Fibroblast of lung (primary cell): ENCODE results near the gene PDE4D. TPM values are rescaled to one million over a fixed set of nuclear protein-coding genes. Genes with fewer than 3 reads are reported as not detected.

Experiments
- DNase-seq, 2 donors: peaks; one replicate each; pipeline versions ENCODE4 v3.0.0 to v3.0.0-alpha.2; 2010; ENCODE audit warnings: low read depth in 2 of 2
- H2AFZ ChIP-seq: 2 replicates; pipeline ENCODE4 v1.5.1; 2012; ENCODE audit warnings: low read length, control low read depth, inconsistent platforms
- H3K27ac ChIP-seq: 2 replicates; pipeline ENCODE4 v1.5.1; 2011; ENCODE audit warnings: low read length, control low read depth; ENCODE audit not compliant: insufficient read depth
- H3K27me3 ChIP-seq: 2 replicates; pipeline ENCODE4 v1.5.1; 2011; ENCODE audit warnings: mild to moderate bottlenecking, low read length; ENCODE audit not compliant: control insufficient read depth, insufficient read depth
- H3K36me3 ChIP-seq: 2 replicates; pipeline ENCODE4 v1.5.1; 2011; ENCODE audit warnings: low read length; ENCODE audit not compliant: control insufficient read depth, insufficient read depth
- H3K4me1 ChIP-seq: 2 replicates; pipeline ENCODE4 v1.5.1; 2011; ENCODE audit warnings: low read length; ENCODE audit not compliant: control insufficient read depth, insufficient read depth; ENCODE audit errors: extremely low read depth
- H3K4me2 ChIP-seq: 2 replicates; pipeline ENCODE4 v1.5.1; 2011; ENCODE audit warnings: low read length, control low read depth; ENCODE audit not compliant: insufficient read depth; ENCODE audit errors: extremely low read depth
- H3K4me3 ChIP-seq, 4 experiments: fragments of 200-600 bp in 1 of 4; sonication (generic) in 1 of 4; replicated peaks in 1 of 4; 2 replicates each; pipeline ENCODE4 v1.5.1; 2011 to 2016; ENCODE audit warnings: low read length in 4 of 4, low read depth in 3 of 4, mild to moderate bottlenecking in 3 of 4, control low read depth in 2 of 4, inconsistent platforms in 1 of 4, mixed read lengths in 1 of 4; ENCODE audit not compliant: insufficient read depth in 1 of 4; ENCODE audit errors: control extremely low read depth in 1 of 4
- H3K79me2 ChIP-seq: 2 replicates; pipeline ENCODE4 v1.5.1; 2012; ENCODE audit warnings: mild to moderate bottlenecking, low read length, inconsistent platforms; ENCODE audit not compliant: control insufficient read depth, insufficient read depth
- H3K9ac ChIP-seq: 2 replicates; pipeline ENCODE4 v1.5.1; 2011; ENCODE audit warnings: mild to moderate bottlenecking, low read length, control low read depth; ENCODE audit not compliant: insufficient read depth
- H3K9me3 ChIP-seq: 2 replicates; pipeline ENCODE4 v1.5.1; 2012; ENCODE audit warnings: low read depth, low read length; ENCODE audit not compliant: control insufficient read depth, insufficient read depth
- H4K20me1 ChIP-seq: 2 replicates; pipeline ENCODE4 v1.5.1; 2011; ENCODE audit warnings: low read length; ENCODE audit not compliant: control insufficient read depth, insufficient read depth; ENCODE audit errors: extremely low read depth
- EZH2 ChIP-seq: IDR thresholded peaks from 2 replicates; pipeline ENCODE4 v1.5.1; 2012; ENCODE audit warnings: low read length, control low read depth, mild to moderate bottlenecking; ENCODE audit errors: missing control alignments
- polyA plus RNA-seq, 2 donors: library from polyadenylated mRNA; depleted of rRNA in 1 of 2; stranded (reverse) in 1 of 2; unstranded in 1 of 2; fragments of >200 nt; gene quantifications; 2 replicates each; pipeline ENCODE4 v1.2.1, GENCODE V29; 2011 to 2012; ENCODE audit warnings: missing spikeins in 1 of 2
- total RNA-seq: library from RNA; depleted of rRNA; stranded (reverse); fragments of >200 nt; gene quantifications from 2 replicates; pipeline ENCODE4 v1.2.1, GENCODE V29; 2014
- TF ChIP-seq, protein P1 (sequence below), 2 donors: IDR thresholded peaks in 1 of 2; conservative IDR thresholded peaks in 1 of 2; 1 replicate in 1 of 2; 2 replicates in 1 of 2; pipeline ENCODE4 v1.5.1; 2011 to 2012; ENCODE audit warnings: low read length in 2 of 2, control low read depth in 1 of 2, inconsistent platforms in 1 of 2, low read depth in 1 of 2, mild to moderate bottlenecking in 1 of 2

Gene PDE4D
- total and polyA plus RNA-seq, 2 donors (not counting 1 experiment from before 2014, with no cell fraction given), result 2.1 to 8.3 TPM

DNA sequence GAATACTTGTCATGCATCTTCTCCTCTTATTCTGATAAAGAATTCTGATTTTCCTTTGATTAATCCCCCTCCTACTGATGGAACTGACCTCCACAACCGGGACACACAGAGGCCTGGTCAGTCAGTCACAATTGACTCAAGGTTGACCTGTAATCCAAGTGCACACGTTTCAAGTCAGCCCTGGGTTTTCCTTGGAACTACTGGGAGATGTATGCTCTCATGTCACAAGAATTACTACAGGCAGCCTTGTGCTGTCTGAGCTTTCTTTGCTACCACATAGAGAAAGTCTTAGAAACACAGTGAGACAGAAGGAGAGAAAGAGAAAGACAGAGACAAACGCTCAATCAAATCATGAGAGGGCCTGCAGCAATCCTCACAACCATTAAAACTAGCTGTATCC is 345.8 kb downstream of the PDE4D start:
- Histone ChIP-seq H3K9ac (no peak overlapping the region), H3K27me3 (no peaks in the 10 kb centered on the region), H3K4me2 (no peak overlapping the region), H3K36me3 (no peaks in the 10 kb centered on the region), H3K4me3 (no peak overlapping the region), H3K27ac (no peak overlapping the region), H3K9me3 (no peaks in the 10 kb centered on the region), H2AFZ (no peak overlapping the region), H3K4me1 (no peaks in the 10 kb centered on the region), H3K79me2 (no peaks in the 10 kb centered on the region), H4K20me1 (no peaks in the 10 kb centered on the region)
- no peak for TF ChIP-seq EZH2
- TF ChIP-seq, protein P1, sequence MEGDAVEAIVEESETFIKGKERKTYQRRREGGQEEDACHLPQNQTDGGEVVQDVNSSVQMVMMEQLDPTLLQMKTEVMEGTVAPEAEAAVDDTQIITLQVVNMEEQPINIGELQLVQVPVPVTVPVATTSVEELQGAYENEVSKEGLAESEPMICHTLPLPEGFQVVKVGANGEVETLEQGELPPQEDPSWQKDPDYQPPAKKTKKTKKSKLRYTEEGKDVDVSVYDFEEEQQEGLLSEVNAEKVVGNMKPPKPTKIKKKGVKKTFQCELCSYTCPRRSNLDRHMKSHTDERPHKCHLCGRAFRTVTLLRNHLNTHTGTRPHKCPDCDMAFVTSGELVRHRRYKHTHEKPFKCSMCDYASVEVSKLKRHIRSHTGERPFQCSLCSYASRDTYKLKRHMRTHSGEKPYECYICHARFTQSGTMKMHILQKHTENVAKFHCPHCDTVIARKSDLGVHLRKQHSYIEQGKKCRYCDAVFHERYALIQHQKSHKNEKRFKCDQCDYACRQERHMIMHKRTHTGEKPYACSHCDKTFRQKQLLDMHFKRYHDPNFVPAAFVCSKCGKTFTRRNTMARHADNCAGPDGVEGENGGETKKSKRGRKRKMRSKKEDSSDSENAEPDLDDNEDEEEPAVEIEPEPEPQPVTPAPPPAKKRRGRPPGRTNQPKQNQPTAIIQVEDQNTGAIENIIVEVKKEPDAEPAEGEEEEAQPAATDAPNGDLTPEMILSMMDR (conservative IDR thresholded peaks at IDR 0.05 in 1 of 2, IDR thresholded peaks at IDR 0.05 in 1 of 2; ENCODE audit: low read depth in 1 of 2, low read length in 2 of 2), result no peak
- peak in 1 of 2 donors; percentile 33 for DNase-seq

DNA sequence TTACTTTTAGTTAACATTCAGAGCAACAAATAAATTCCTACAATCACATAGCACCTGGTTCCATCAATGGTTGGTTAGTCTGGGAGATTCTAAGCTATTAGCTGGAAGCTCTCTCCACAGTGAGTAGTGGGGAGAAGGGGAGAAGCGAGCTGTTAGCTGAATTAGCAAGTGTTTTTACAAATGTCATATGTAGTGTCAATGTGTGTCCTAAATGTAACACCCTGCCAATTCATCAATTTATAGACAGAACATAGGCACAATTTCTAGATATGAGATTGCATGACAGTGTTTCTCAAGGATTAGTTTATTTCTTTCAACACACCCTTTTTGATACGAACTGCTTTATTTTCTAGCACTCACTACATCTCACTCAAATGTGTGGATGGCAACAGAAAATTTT is 349.0 kb downstream of the PDE4D start:
- H3K9ac ChIP-seq, result no peak overlapping the region
- H3K27me3 ChIP-seq, result no peaks in the 10 kb centered on the region
- no peaks in the 10 kb centered on the region for H3K79me2 ChIP-seq
- no peak for TF ChIP-seq EZH2
- TF ChIP-seq, protein P1 (conservative IDR thresholded peaks at IDR 0.05 in 1 of 2, IDR thresholded peaks at IDR 0.05 in 1 of 2; ENCODE audit: low read depth in 1 of 2, low read length in 2 of 2), result no peak
- H3K4me1 ChIP-seq, result no peaks in the 10 kb centered on the region
- no peaks in the 10 kb centered on the region for H3K36me3 ChIP-seq
- no peak for DNase-seq
- H3K4me2 ChIP-seq, result no peak overlapping the region
- no peaks in the 10 kb centered on the region for H4K20me1 ChIP-seq
- no peak overlapping the region for H2AFZ ChIP-seq
- H3K27ac ChIP-seq, result no peak overlapping the region
- no peaks in the 10 kb centered on the region for H3K9me3 ChIP-seq
- no peak overlapping the region for H3K4me3 ChIP-seq

- H3K9ac ChIP-seq, result no peak overlapping the region
- no peaks in the 10 kb centered on the region for H4K20me1 ChIP-seq
- no peaks in the 10 kb centered on the region for H3K27me3 ChIP-seq
- H3K27ac ChIP-seq, result no peak overlapping the region
- no peaks in the 10 kb centered on the region for H3K9me3 ChIP-seq
- H3K36me3 ChIP-seq, result no peaks in the 10 kb centered on the region
- H3K79me2 ChIP-seq, result no peaks in the 10 kb centered on the region
- no peak overlapping the region for H2AFZ ChIP-seq
- H3K4me3 ChIP-seq, result no peak overlapping the region
- DNase-seq, result peak in 1 of 2 donors; percentile 23
- TF ChIP-seq, protein P1 (conservative IDR thresholded peaks at IDR 0.05 in 1 of 2, IDR thresholded peaks at IDR 0.05 in 1 of 2; ENCODE audit: low read depth in 1 of 2, low read length in 2 of 2), result no peak
- TF ChIP-seq EZH2, result no peak
- H3K4me1 ChIP-seq, result no peaks in the 10 kb centered on the region
- no peak overlapping the region for H3K4me2 ChIP-seq
These were observed 349.6 kb downstream of the PDE4D start for GRCh38 chr5:59543821-59544442.
